Right atrium auricular region (tissue), 2 donors: ENCODE data around the gene NT5DC1. TPM values are rescaled to one million over a fixed set of nuclear protein-coding genes. Genes with fewer than 3 reads are reported as not detected.

Experiments used
- DNase-seq: peaks from one replicate; pipeline ENCODE4 v3.0.0-alpha.2; 2019; ENCODE audit warnings: low spot score
- H3K27ac ChIP-seq, 2 donors: fragments of 200-600 bp; sonication (generic); 1 replicate in 1 of 2; 2 replicates in 1 of 2; pipeline ENCODE4 v1.5.1; 2016 to 2019
- H3K27me3 ChIP-seq, 2 donors: fragments of 200-600 bp; sonication (generic); one replicate each; pipeline versions ENCODE4 v1.5.1 to v1.6.0; 2017 to 2019
- H3K36me3 ChIP-seq: fragments of 200-600 bp; sonication (generic); one replicate; pipeline ENCODE4 v1.5.1; 2016
- H3K4me1 ChIP-seq, 2 donors: fragments of 200-600 bp; sonication (generic); one replicate each; pipeline versions ENCODE4 v1.5.1 to v1.6.0; 2017 to 2019
- H3K4me3 ChIP-seq, 2 donors: fragments of 200-600 bp; sonication (generic); 1 replicate in 1 of 2; 2 replicates in 1 of 2; pipeline ENCODE4 v1.5.1; 2017 to 2019; ENCODE audit warnings: mild to moderate bottlenecking in 1 of 2, moderate library complexity in 1 of 2
- H3K9me3 ChIP-seq, 2 donors: fragments of 200-600 bp; sonication (generic); one replicate each; pipeline ENCODE4 v1.5.1; 2019
- CTCF ChIP-seq, 2 donors: fragments of 200-600 bp; sonication (generic); IDR thresholded peaks; one replicate each; pipeline ENCODE4 v1.5.1; 2019; ENCODE audit warnings: antibody characterized with exemption in 2 of 2
- total RNA-seq, 2 donors: library from RNA; depleted of rRNA; stranded (reverse); fragments of >200 nt; gene quantifications; one replicate each; pipeline ENCODE4 v1.1.0, GENCODE V29; 2016

The NT5DC1 gene
- total RNA-seq, 2 donors from 2014 or later, result 11.2 to 22.6 TPM

- Histone ChIP-seq H3K9me3 (no peaks in the 10 kb centered on the region), H3K4me1 (peaks cover 0 to 15% of the 10 kb centered on the region in 2 donors), H3K36me3 (no peaks in the 10 kb centered on the region), H3K4me3 (no peak overlapping the region), H3K27me3 (no peaks in the 10 kb centered on the region), H3K27ac (peak overlapping the region in 1 of 2 donors; percentile 34)
- no peak for DNase-seq
- TF ChIP-seq CTCF (IDR thresholded peaks at IDR 0.05), result no peak
Observed at GRCh38 chr6:116189472-116189871, 88.8 kb downstream of the NT5DC1 start.

- no peaks in the 10 kb centered on the region for H3K27me3 ChIP-seq
- H3K27ac ChIP-seq, result peak overlapping the region; percentile 24 to 26
- no peak for TF ChIP-seq CTCF (IDR thresholded peaks at IDR 0.05)
- no peaks in the 10 kb centered on the region for H3K9me3 ChIP-seq
- no peak for DNase-seq
- H3K4me1 ChIP-seq, result peaks cover 0 to 15% of the 10 kb centered on the region in 2 donors
- H3K4me3 ChIP-seq, result no peak overlapping the region
- H3K36me3 ChIP-seq, result no peaks in the 10 kb centered on the region
Observed at GRCh38 chr6:116190550-116190949, 89.9 kb downstream of the NT5DC1 start.

GRCh38 chr6:116191881-116192280, 91.2 kb downstream of the NT5DC1 start:
- no peak for TF ChIP-seq CTCF (IDR thresholded peaks at IDR 0.05)
- Histone ChIP-seq H3K27ac (no peak overlapping the region), H3K36me3 (no peaks in the 10 kb centered on the region), H3K4me3 (no peak overlapping the region), H3K4me1 (peaks cover 0 to 15% of the 10 kb centered on the region in 2 donors), H3K27me3 (no peaks in the 10 kb centered on the region), H3K9me3 (no peaks in the 10 kb centered on the region)
- no peak for DNase-seq

GRCh38 chr6:116192786-116193185, 92.1 kb downstream of the NT5DC1 start:
- Histone ChIP-seq H3K9me3 (no peaks in the 10 kb centered on the region), H3K4me1 (peaks cover 0 to 15% of the 10 kb centered on the region in 2 donors)

GRCh38 chr6:116196841-116197240, 96.2 kb downstream of the NT5DC1 start:
- Histone ChIP-seq H3K9me3 (no peaks in the 10 kb centered on the region), H3K27me3 (no peaks in the 10 kb centered on the region), H3K4me3 (no peak overlapping the region), H3K27ac (no peak overlapping the region), H3K4me1 (peaks cover 0 to 5% of the 10 kb centered on the region in 2 donors), H3K36me3 (no peaks in the 10 kb centered on the region)
- no peak for DNase-seq
- TF ChIP-seq CTCF (IDR thresholded peaks at IDR 0.05), result no peak

More at GRCh38 chr6:116192786-116193185, 92.1 kb downstream of the NT5DC1 start:
- Histone ChIP-seq H3K4me3 (no peak overlapping the region), H3K36me3 (no peaks in the 10 kb centered on the region), H3K27me3 (no peaks in the 10 kb centered on the region), H3K27ac (no peak overlapping the region)
- DNase-seq, result no peak
- TF ChIP-seq CTCF (IDR thresholded peaks at IDR 0.05), result no peak

GRCh38 chr6:116200619-116201249, 100.1 kb downstream of the NT5DC1 start:
- Histone ChIP-seq H3K4me1 (no peaks in the 10 kb centered on the region), H3K27me3 (no peaks in the 10 kb centered on the region), H3K36me3 (no peaks in the 10 kb centered on the region), H3K4me3 (no peak overlapping the region), H3K27ac (no peak overlapping the region), H3K9me3 (no peaks in the 10 kb centered on the region)
- DNase-seq, result no peak
- TF ChIP-seq CTCF (IDR thresholded peaks at IDR 0.05), result no peak
